GM18951 (cell line): ENCODE data around the gene BPIFB2.

Experiments used
- POLR2A ChIP-seq: IDR thresholded peaks from 4 replicates; pipeline ENCODE4 v1.6.1; 2011; ENCODE audit warnings: mild to moderate bottlenecking; ENCODE audit not compliant: insufficient read length, insufficient read depth; ENCODE audit errors: extremely low read depth
- in situ Hi-C: fragments of 300-500 bp; cut with MboI; formaldehyde crosslinking; loops from one replicate; pipeline ENCODE4 v1.12.0; 2022; ENCODE audit warnings: low sequenced_read_pairs, mixed read lengths, inconsistent platforms; ENCODE audit not compliant: unreplicated experiment

The BPIFB2 gene

GRCh38 chr20:33013701-33014326 is 6.3 kb downstream of the BPIFB2 start:
- no peak for TF ChIP-seq POLR2A
- in situ Hi-C loops = no loop called here

- in situ Hi-C loops = no loop called here
- no peak for TF ChIP-seq POLR2A
These were observed 7.0 kb downstream of the BPIFB2 start for GRCh38 chr20:33014336-33015113.

DNA sequence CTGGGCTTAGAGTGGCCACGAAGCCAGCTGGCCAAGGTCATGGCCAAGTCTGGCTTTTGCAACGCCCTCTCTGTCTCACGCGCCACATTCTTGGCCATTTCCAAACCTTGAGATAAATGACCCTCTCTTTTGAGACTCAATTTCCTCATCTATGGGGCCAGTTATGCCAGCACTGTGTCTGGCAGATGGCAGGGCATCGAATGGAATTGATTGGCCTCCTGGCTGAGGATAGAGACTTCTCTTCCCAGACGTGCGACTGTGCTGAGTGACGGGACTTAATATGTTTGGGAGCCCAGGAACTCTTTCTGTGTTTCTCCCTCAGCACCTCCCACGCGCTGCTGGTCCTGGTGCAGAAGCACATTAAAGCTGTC is 7.6 kb downstream of the BPIFB2 start:
- in situ Hi-C loops = no loop called here
- no peak for TF ChIP-seq POLR2A

DNA sequence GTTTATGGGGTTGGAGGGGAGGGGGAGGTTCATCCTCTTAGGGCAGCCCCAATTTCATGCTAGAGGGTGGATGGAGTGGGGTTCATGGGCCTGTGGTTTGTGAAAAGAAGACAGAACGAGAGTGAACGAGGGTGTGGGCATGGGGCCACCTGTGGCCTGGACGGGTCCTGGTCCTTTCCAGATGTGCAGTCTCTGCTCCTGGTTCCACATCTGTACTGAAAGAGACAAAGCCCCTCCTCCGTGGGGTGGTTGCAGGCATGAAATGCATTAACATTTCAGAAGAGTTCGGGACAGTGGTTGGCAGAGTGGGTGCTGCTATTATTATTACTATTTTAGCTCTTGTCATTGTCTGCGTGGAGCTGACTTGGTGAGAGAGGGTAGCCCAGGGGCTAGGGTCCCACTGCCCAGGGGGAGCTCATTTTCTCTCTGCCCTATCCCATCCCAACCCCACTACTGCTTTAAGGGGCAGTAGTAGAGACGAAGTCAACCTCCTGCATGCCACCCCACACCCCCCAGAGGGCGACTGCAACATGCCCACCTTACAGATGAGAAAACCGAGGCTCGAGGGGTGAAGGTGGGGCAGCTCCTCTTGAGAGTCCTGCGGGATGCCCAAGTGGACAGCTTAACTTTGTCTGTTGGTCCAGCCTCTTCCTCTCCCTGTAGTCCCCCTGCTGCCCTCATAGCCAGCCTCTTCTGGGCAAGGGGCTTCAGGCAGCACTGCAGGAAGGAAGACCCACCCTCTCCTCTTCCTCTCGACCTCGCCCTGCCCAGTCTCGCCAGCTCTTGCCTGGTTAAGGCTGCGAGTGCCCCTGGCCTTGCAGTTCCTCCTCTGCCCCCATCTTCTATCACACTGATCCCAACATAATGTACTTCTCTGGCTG is 8.4 kb downstream of the BPIFB2 start:
- TF ChIP-seq POLR2A = no peak

GRCh38 chr20:33016581-33017109 is 9.1 kb downstream of the BPIFB2 start:
- in situ Hi-C loops = no loop called here
- TF ChIP-seq POLR2A = no peak

More for the DNA sequence above, 8.4 kb downstream of the BPIFB2 start:
- in situ Hi-C loops = no loop called here

DNA sequence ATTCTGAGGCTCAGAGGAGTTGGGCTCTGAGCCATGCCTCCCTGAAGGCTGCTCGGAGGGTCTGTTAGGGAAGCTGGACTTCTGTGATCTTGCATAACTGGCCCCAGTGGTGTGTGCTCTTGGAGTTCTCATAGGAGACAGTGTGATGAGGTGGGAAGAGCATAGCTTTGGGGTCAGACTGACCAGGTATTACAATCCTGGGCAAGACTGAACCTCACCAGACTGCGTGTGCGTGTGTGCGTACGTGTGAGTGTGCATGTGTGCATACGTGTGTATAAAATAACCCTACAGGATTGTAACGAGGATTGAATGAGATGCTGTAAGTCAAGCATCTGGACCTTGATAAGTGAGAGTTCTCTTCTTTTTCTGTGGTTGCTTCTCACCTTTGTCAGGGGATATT is 10.0 kb downstream of the BPIFB2 start:
- in situ Hi-C loops = no loop called here
- no peak for TF ChIP-seq POLR2A

DNA sequence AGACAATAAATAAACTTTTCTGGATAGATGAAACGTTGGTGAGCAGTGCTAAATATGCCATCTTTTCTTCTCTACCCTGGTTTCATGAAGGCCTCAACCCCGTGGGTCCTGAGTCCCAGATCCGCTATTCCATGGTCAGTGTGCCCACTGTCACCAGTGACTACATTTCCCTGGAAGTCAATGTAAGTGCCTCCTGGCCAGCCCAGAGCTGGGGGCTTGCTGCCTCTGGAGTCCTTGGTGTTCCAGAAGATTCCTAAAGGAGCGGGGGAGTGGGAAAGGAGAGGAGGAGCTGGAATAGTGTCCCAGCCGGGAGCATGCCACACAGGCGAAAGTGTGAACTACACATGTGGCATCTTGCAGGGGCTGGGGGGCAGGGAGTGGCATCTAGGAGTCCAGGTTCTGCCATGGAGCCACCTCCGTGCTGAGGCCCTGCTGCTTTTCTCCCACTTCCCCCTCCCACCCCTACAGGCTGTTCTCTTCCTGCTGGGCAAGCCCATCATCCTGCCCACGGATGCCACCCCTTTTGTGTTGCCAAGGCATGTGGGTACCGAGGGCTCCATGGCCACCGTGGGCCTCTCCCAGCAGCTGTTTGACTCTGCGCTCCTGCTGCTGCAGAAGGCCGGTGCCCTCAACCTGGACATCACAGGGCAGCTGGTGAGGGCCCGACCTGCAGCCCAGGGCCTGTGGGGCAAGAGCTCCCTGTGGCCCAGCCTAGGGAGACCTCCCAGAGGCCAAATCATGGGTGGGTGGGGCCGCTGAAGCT is 10.8 kb downstream of the BPIFB2 start:
- in situ Hi-C loops = no loop called here
- no peak for TF ChIP-seq POLR2A

DNA sequence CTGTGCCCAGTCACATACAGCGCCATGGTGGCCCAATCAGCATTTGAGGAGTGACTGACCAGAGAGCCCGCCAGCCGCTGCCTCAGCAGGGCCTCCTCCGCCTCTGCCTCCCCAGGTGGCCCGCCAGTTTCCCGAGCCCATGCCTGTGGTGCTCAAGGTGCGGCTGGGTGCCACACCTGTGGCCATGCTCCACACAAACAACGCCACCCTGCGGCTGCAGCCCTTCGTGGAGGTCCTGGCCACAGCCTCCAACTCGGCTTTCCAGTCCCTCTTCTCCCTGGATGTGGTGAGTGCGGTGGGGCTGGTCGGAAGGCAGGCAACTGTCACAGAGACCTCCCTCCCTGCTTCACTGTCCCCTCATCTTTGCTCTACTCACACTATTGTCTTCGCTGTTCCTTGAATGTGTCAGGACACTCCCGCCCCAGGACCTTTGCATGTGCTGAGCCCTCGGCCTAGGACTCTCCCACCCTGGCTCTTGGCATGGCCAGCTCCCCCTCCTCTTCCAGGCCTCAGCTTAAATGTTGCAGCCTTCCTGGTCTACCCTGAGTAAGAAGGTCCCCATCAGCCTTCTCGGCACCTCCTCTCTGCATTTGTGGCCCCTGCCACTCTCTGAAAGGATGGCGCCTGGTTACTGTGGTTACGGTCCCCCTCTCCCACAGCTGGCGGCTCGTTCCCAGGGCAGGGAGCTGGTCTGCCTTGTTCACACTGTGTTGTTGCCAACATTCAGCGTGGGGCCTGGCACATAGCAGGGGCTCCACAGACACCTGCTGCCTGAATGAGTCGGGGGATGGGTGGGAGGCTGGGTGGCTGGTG is 12.2 kb downstream of the BPIFB2 start:
- TF ChIP-seq POLR2A = no peak
- in situ Hi-C loops = no loop called here

GRCh38 chr20:33020278-33021161 is 13.0 kb downstream of the BPIFB2 start:
- in situ Hi-C loops = no loop called here
- no peak for TF ChIP-seq POLR2A

GRCh38 chr20:33021879-33022278 is 14.4 kb downstream of the BPIFB2 start:
- no peak for TF ChIP-seq POLR2A
- in situ Hi-C loops = no loop called here

DNA sequence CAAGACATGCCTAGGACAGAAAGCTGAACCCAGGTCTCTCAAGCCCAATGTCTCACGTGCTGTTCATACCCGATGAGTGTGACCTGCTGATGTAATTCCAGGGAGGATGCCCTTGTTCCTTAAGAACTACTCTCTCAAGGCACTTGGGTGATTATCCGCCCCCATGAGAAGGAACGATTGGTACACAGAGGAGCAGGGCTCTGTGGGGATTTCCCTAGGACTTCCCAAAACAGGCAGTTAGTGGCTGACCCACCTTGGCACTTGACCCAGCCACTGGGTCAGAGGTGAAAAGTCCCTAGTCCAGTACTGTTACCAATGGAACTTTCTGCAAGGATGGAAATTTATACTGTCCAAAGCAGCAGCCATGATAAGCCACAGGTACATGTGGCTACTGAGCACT is 14.8 kb downstream of the BPIFB2 start:
- TF ChIP-seq POLR2A = no peak
- in situ Hi-C loops = no loop called here
